Measurements from ENCODE around the gene SHISAL2A. TPM values are rescaled to one million over a fixed set of nuclear protein-coding genes. Genes with fewer than 3 reads are reported as not detected.

Gene SHISAL2A
- total and polyA plus RNA-seq, 2 donors (not counting 3 experiments of a cell fraction or from before 2014, with no cell fraction given) = not detected

DNA sequence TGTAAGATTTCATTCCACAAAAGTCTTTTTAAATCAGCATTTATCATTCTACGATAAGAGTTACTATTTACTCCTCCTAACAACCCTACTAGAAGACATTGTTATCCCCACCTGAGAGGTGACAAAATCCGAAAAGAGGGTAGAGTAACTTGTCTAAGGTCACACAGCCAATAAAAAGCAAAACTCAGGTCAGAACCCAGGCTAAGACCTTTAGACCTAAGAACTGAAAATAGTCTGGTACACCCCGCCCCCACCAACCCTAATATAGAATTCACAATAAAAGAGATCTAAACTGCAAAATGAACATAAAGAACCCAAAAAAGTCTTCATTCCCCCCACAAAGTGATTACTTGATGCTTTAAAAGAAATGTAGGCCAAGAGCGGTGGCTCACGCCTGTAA lies 46.5 kb downstream of the SHISAL2A start:
- no peak overlapping the region for H2AFZ ChIP-seq (ENCODE audit: low read depth, low read length)
- dilution Hi-C loops (cut with MboI; ENCODE audit: extremely low pct_ligation_motif_present, low sequenced_read_pairs) = no loop called here
- no peak for DNase-seq (ENCODE audit: low read depth, low spot score)
- peaks cover 7% of the 10 kb centered on the region for H3K4me1 ChIP-seq (ENCODE audit: control insufficient read depth, extremely low read depth, insufficient read depth, low read length)
- no peaks in the 10 kb centered on the region for H3K79me2 ChIP-seq (ENCODE audit: control insufficient read depth, insufficient read depth, low read length)
- ChIA-PET POLR2A (no interaction called here), CTCF (no interaction called here)
- no peak overlapping the region for H3K9ac ChIP-seq (replicated peaks; ENCODE audit: extremely low read depth, insufficient read depth, low read length)
- intact Hi-C loops (cut with micrococcal nuclease) = no loop called here
- H3K27ac ChIP-seq (ENCODE audit: insufficient read depth, low read depth, low read length) = no peak overlapping the region
- no peaks in the 10 kb centered on the region for H4K20me1 ChIP-seq (replicated peaks; ENCODE audit: control insufficient read depth, extremely low read depth, insufficient read depth, low read length)
- H3K4me3 ChIP-seq (replicated peaks in 1 of 3; ENCODE audit: insufficient read depth in 1 of 3, low read depth in 1 of 3, low read length in 3 of 3) = no peak overlapping the region
- no peaks in the 10 kb centered on the region for H3K9me3 ChIP-seq (replicated peaks; ENCODE audit: control insufficient read depth, insufficient read depth, low read length)
- H3K9me1 ChIP-seq (replicated peaks; ENCODE audit: control insufficient read depth, extremely low read depth, insufficient read depth, low read length) = no peaks in the 10 kb centered on the region
- no peaks in the 10 kb centered on the region for H3K36me3 ChIP-seq (ENCODE audit: control insufficient read depth in 2 of 2, extremely low read depth in 1 of 2, insufficient read depth in 2 of 2, low read length in 2 of 2)
- no peak for FAIRE-seq
- BruUV-seq (replicated peaks) = no TSS peak
- H3K27me3 ChIP-seq (ENCODE audit: control insufficient read depth in 2 of 2, insufficient read depth in 2 of 2, low read length in 2 of 2) = no peaks in the 10 kb centered on the region
- no peak overlapping the region for H3K4me2 ChIP-seq (ENCODE audit: insufficient read depth, low read length)
- TF ChIP-seq, protein P1, sequence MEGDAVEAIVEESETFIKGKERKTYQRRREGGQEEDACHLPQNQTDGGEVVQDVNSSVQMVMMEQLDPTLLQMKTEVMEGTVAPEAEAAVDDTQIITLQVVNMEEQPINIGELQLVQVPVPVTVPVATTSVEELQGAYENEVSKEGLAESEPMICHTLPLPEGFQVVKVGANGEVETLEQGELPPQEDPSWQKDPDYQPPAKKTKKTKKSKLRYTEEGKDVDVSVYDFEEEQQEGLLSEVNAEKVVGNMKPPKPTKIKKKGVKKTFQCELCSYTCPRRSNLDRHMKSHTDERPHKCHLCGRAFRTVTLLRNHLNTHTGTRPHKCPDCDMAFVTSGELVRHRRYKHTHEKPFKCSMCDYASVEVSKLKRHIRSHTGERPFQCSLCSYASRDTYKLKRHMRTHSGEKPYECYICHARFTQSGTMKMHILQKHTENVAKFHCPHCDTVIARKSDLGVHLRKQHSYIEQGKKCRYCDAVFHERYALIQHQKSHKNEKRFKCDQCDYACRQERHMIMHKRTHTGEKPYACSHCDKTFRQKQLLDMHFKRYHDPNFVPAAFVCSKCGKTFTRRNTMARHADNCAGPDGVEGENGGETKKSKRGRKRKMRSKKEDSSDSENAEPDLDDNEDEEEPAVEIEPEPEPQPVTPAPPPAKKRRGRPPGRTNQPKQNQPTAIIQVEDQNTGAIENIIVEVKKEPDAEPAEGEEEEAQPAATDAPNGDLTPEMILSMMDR (IDR thresholded peaks at IDR 0.05; ENCODE audit: extremely low read depth in 1 of 2, insufficient read depth in 1 of 2, low read depth in 1 of 2, low read length in 2 of 2) = no peak
- TF ChIP-seq MAX (IDR thresholded peaks at IDR 0.05; ENCODE audit: insufficient read depth, insufficient read length) = no peak
- TF ChIP-seq FOS (IDR thresholded peaks at IDR 0.05; ENCODE audit: borderline replicate concordance, insufficient read depth, low read length) = no peak
- no peak for TF ChIP-seq JUN (IDR thresholded peaks at IDR 0.05; ENCODE audit: borderline replicate concordance, insufficient read depth, insufficient read length, low read depth)
- TF ChIP-seq GATA2 (IDR thresholded peaks at IDR 0.05; ENCODE audit: insufficient read depth, insufficient read length, low read depth, low read length) = no peak
- no peak for TF ChIP-seq POLR2A (IDR thresholded peaks at IDR 0.05; ENCODE audit: low read depth, low read length)
- no peak for TF ChIP-seq MYC (IDR thresholded peaks at IDR 0.05; ENCODE audit: low read depth, low read length)

Data from endothelial cell of umbilical vein (primary cell).